Trophoblast cell (in vitro differentiated cells and primary cell): ENCODE results near the gene ASCC1.

Experiments used
- DNase-seq, 2 donors: peaks; one replicate each; pipeline ENCODE4 v3.0.0-alpha.2; 2016
- H2AFZ ChIP-seq: 2 replicates; pipeline ENCODE4 v1.6.1; 2013; ENCODE audit warnings: low read length, moderate library complexity, mild to moderate bottlenecking; ENCODE audit not compliant: insufficient read depth, poor library complexity
- H2AK5ac ChIP-seq: 2 replicates; pipeline ENCODE4 v1.6.1; 2013; ENCODE audit warnings: mild to moderate bottlenecking, low read length
- H2BK120ac ChIP-seq: 2 replicates; pipeline ENCODE4 v1.6.1; 2013; ENCODE audit warnings: low read length, mild to moderate bottlenecking, moderate library complexity; ENCODE audit not compliant: insufficient read depth, poor library complexity
- H2BK12ac ChIP-seq: 2 replicates; pipeline ENCODE4 v1.6.1; 2013; ENCODE audit warnings: mild to moderate bottlenecking, low read length, moderate library complexity
- H2BK5ac ChIP-seq: 2 replicates; pipeline ENCODE4 v1.6.1; 2013; ENCODE audit warnings: low read length, low read depth, moderate library complexity, mild to moderate bottlenecking; ENCODE audit not compliant: poor library complexity
- H3K14ac ChIP-seq: 2 replicates; pipeline ENCODE4 v1.6.1; 2013; ENCODE audit warnings: mild to moderate bottlenecking, low read length
- H3K18ac ChIP-seq: 2 replicates; pipeline ENCODE4 v1.6.1; 2013; ENCODE audit warnings: mild to moderate bottlenecking, low read length
- H3K23ac ChIP-seq: 2 replicates; pipeline ENCODE4 v1.6.1; 2013; ENCODE audit warnings: low read length
- H3K27ac ChIP-seq: 2 replicates; pipeline ENCODE4 v1.5.1; 2013; ENCODE audit warnings: low read depth, mild to moderate bottlenecking, inconsistent platforms, low read length, moderate library complexity
- H3K27me3 ChIP-seq: 2 replicates; pipeline ENCODE4 v1.6.1; 2013; ENCODE audit warnings: inconsistent platforms, mild to moderate bottlenecking, low read length, moderate library complexity; ENCODE audit not compliant: insufficient read depth
- H3K36me3 ChIP-seq, 2 experiments: 1 replicate in 1 of 2; 2 replicates in 1 of 2; pipeline ENCODE4 v1.6.1; 2013; ENCODE audit warnings: low read length in 2 of 2, mild to moderate bottlenecking in 2 of 2, moderate library complexity in 1 of 2; ENCODE audit not compliant: insufficient read depth in 2 of 2, control insufficient read depth in 1 of 2
- H3K4ac ChIP-seq: 2 replicates; pipeline ENCODE4 v1.6.1; 2013; ENCODE audit warnings: low read depth, mild to moderate bottlenecking, low read length, moderate library complexity
- H3K4me1 ChIP-seq, 2 experiments: 1 replicate in 1 of 2; 2 replicates in 1 of 2; pipeline ENCODE4 v1.6.1; 2013; ENCODE audit warnings: low read length in 2 of 2, mild to moderate bottlenecking in 2 of 2, moderate library complexity in 1 of 2; ENCODE audit not compliant: insufficient read depth in 2 of 2, control insufficient read depth in 1 of 2
- H3K4me2 ChIP-seq: 2 replicates; pipeline ENCODE4 v1.6.1; 2013; ENCODE audit warnings: inconsistent platforms, mild to moderate bottlenecking, low read length, moderate library complexity
- H3K4me3 ChIP-seq: 2 replicates; pipeline ENCODE4 v1.5.1; 2013; ENCODE audit warnings: mild to moderate bottlenecking, low read depth, low read length, inconsistent platforms
- H3K79me1 ChIP-seq: one replicate; pipeline ENCODE4 v1.6.1; 2013; ENCODE audit warnings: low read length
- H3K79me2 ChIP-seq: 2 replicates; pipeline ENCODE4 v1.6.1; 2013; ENCODE audit warnings: low read length, mild to moderate bottlenecking; ENCODE audit not compliant: control insufficient read depth, insufficient read depth, poor library complexity
- H3K9ac ChIP-seq: 2 replicates; pipeline ENCODE4 v1.6.1; 2013; ENCODE audit warnings: mild to moderate bottlenecking, low read length
- H3K9me3 ChIP-seq: 2 replicates; pipeline ENCODE4 v1.6.1; 2013; ENCODE audit warnings: low read depth, mild to moderate bottlenecking, control low read depth, inconsistent platforms, low read length; ENCODE audit not compliant: insufficient read depth
- H4K12ac ChIP-seq: 2 replicates; pipeline ENCODE4 v1.6.1; 2013; ENCODE audit warnings: low read depth, mild to moderate bottlenecking, low read length, moderate library complexity
- H4K8ac ChIP-seq: 2 replicates; pipeline ENCODE4 v1.6.1; 2013; ENCODE audit warnings: low read depth, mild to moderate bottlenecking, low read length, moderate library complexity
- H4K91ac ChIP-seq: one replicate; pipeline ENCODE4 v1.6.1; 2013; ENCODE audit warnings: low read depth, mild to moderate bottlenecking, low read length, moderate library complexity
- WGBS: extraction: QIAGEN DNeasy Blood & Tissue Kit; methylation state at CpG from one replicate; pipeline ENCODE4 v1.1.7; 2013; ENCODE audit warnings: missing lambda C conversion rate; ENCODE audit not compliant: insufficient read length, insufficient coverage; ENCODE audit errors: extremely low coverage; 5-methylcytosine and 5-hydroxymethylcytosine counted together

Gene ASCC1

DNA sequence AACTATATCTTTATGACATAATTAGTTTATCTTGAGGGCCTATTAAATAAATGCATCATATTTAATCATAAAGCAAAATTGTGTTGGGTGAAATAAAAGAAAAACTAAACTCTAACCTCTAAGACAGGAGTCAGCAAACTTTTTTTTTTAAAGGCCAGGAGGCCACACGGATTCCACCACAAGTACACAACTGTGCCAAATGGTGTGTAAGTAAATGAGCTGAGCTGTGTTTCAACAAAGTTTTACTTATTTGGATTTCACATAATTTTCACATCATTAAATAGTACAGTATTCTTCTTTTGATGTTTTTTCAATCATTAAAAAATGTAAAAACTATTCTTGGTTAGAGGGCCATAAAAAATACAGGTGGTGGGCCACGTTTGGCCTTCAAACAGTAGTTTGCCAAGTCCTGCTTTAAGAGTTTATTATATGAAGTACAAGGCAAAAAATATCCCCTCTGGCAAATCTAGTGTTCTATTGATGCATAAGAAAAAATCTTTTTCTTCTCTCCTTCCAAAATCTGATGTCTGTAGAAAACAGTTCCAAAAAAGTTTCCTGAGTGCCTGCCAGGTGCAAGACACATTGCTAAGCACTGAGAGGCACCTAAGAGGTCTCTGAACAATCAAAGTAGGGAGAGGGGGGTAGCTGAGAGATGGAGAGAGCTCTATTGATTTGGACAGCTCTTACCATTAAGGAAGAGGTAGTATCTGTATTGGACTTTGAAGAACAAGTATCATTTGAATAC lies 101.2 kb downstream of the ASCC1 start:
- H3K14ac ChIP-seq, result no peak overlapping the region
- WGBS, result no CpG with 5 or more reads among the region's 2 CpGs
- H3K79me2 ChIP-seq, result no peaks in the 10 kb centered on the region
- H3K4me3 ChIP-seq, result no peak overlapping the region
- H2AK5ac ChIP-seq, result no peak overlapping the region
- no peak overlapping the region for H4K91ac ChIP-seq
- no peak overlapping the region for H3K27ac ChIP-seq
- no peaks in the 10 kb centered on the region for H3K36me3 ChIP-seq
- H2BK5ac ChIP-seq, result no peak overlapping the region
- no peak overlapping the region for H3K9ac ChIP-seq
- no peak overlapping the region for H4K12ac ChIP-seq
- no peak overlapping the region for H2AFZ ChIP-seq
- no peak overlapping the region for H3K4me2 ChIP-seq
- no peak overlapping the region for H2BK12ac ChIP-seq
- no peak overlapping the region for H4K8ac ChIP-seq
- no peak for DNase-seq
- no peaks in the 10 kb centered on the region for H3K9me3 ChIP-seq
- H3K23ac ChIP-seq, result no peak overlapping the region
- no peaks in the 10 kb centered on the region for H3K27me3 ChIP-seq
- no peak overlapping the region for H3K18ac ChIP-seq
- no peaks in the 10 kb centered on the region for H3K79me1 ChIP-seq
- no peak overlapping the region for H2BK120ac ChIP-seq
- no peak overlapping the region for H3K4ac ChIP-seq
- H3K4me1 ChIP-seq, result peaks cover 0 to 2% of the 10 kb centered on the region in 2 experiments

DNA sequence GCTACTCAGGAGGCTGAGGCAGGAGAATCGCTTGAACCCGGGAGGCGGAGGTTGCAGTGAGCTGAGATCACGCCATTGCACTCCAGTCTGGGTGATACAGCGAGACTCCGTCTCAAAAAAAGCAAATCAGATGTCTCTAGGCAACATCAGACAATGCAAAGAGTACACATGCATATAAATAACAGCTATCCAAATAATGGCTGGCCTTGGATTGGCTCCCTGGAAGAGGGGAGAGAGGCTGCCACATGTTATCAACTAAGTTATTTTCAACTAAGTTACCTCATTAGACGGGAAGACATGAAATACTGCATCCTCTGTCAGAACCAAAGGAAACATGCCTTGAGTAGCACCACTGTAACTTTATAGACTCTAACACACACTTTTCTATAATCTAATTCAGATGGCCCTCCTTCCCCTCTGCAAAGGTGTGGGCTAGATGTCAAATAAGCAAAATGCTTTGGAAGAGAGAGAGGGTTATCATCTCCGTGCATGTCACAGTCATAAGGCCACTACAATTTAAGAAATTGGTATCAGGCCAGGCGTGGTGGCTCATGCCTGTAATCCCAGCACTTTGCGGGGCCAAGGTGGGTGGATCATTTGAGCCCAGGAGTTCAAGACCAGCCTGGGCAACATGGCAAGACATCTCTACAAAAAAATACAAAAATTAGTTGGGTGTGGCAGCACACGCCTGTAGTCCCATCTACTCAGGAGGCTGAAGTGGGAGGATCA lies 105.2 kb downstream of the ASCC1 start:
- Histone ChIP-seq H3K79me1 (no peaks in the 10 kb centered on the region), H4K91ac (no peak overlapping the region), H2AK5ac (no peak overlapping the region), H3K9me3 (no peaks in the 10 kb centered on the region), H4K12ac (no peak overlapping the region), H3K4me2 (no peak overlapping the region), H2AFZ (no peak overlapping the region), H3K9ac (no peak overlapping the region), H3K4ac (no peak overlapping the region), H3K4me3 (no peak overlapping the region), H2BK120ac (peak overlapping the region; percentile 37), H3K27ac (no peak overlapping the region), H3K27me3 (no peaks in the 10 kb centered on the region), H3K79me2 (no peaks in the 10 kb centered on the region), H3K18ac (no peak overlapping the region), H2BK12ac (no peak overlapping the region), H3K23ac (no peak overlapping the region), H3K14ac (no peak overlapping the region), H2BK5ac (no peak overlapping the region), H4K8ac (no peak overlapping the region), H3K36me3 (peaks cover 0 to under 1% of the 10 kb centered on the region in 2 experiments), H3K4me1 (peaks cover 4 to 5% of the 10 kb centered on the region in 2 experiments)
- WGBS, result no CpG with 5 or more reads among the region's 11 CpGs
- no peak for DNase-seq

DNA sequence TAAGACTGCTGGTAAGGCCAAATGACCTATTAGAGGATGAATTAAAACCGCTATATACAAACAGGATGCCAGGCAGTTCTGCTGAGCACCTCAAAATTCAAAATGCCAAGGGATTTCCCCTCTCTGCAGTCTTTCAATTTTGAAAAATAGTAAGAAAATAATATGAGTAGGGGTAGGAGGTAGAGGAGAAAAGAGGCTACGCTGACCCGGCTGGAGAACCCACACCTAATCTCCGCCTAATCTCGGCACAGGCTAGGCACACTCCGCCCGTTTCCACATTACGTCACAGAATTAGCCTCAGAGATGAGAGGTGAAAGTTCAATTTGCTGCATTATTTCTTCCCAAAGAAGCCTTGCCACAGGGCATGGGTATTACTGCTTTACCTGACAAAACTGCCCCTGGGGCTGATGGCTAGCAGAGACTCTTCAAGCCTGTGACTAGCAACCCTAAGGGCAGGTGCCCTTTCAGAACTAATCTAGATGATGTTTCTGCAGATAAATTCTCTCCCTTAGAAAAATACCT lies 106.4 kb downstream of the ASCC1 start:
- H3K9me3 ChIP-seq, result peaks cover 2% of the 10 kb centered on the region
- H3K36me3 ChIP-seq, result peaks cover 0 to 2% of the 10 kb centered on the region in 2 experiments
- H3K18ac ChIP-seq, result no peak overlapping the region
- H3K14ac ChIP-seq, result no peak overlapping the region
- H4K12ac ChIP-seq, result no peak overlapping the region
- no peak overlapping the region for H3K9ac ChIP-seq
- no peaks in the 10 kb centered on the region for H3K79me2 ChIP-seq
- no CpG with 5 or more reads among the region's 8 CpGs for WGBS
- no peak overlapping the region for H3K4me3 ChIP-seq
- H2BK5ac ChIP-seq, result no peak overlapping the region
- no peak overlapping the region for H2AK5ac ChIP-seq
- H3K23ac ChIP-seq, result no peak overlapping the region
- peaks cover 4 to 5% of the 10 kb centered on the region in 2 experiments for H3K4me1 ChIP-seq
- H3K4ac ChIP-seq, result no peak overlapping the region
- no peaks in the 10 kb centered on the region for H3K27me3 ChIP-seq
- H3K27ac ChIP-seq, result no peak overlapping the region
- H3K4me2 ChIP-seq, result no peak overlapping the region
- DNase-seq, result peak; percentile 78 to 86
- no peak overlapping the region for H4K8ac ChIP-seq
- no peak overlapping the region for H2BK120ac ChIP-seq
- no peaks in the 10 kb centered on the region for H3K79me1 ChIP-seq
- no peak overlapping the region for H2AFZ ChIP-seq
- H2BK12ac ChIP-seq, result no peak overlapping the region
- H4K91ac ChIP-seq, result no peak overlapping the region

DNA sequence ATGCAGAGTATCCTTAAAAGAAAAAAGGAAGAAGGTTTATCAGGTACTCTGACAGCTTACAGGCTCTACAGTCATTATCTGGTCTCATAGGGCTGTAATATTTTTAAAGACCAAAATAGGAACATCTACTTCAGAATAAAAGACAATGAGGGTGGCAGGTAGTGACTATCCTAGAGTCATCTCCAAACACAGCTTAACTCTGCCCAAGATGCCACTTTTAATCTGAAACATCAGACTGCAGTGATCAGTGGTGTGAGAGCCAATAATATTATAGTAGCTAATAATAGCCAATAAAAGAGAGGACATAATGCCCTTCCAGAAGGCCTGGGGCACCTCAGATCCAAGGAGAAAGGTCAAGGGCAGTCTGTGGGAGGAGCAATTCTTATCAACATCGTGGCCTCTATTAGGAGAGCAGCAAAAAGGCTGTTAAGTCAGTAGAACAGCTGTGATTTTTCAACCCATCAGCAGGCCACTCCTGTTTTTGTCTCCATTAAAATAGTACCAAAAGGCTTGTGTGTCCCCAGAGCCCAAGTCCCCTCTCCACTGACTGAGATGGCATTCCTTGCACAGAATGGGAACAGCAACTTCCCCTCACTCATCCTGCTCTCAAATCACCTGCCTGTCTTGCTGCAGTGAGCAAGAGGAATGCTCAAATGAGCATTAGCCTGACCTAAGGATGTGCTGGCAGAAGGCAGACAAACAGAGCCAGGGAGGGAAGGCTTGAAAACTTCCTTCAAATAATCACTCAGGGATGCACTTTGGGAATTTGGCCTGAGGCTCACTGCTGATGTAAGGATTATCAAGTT lies 107.0 kb downstream of the ASCC1 start:
- peak; percentile 83 to 91 for DNase-seq
- no peak overlapping the region for H2AFZ ChIP-seq

More for the DNA sequence above, 107.0 kb downstream of the ASCC1 start:
- H3K4me2 ChIP-seq, result no peak overlapping the region
- H3K4me3 ChIP-seq, result no peak overlapping the region
- no peak overlapping the region for H3K23ac ChIP-seq
- no peak overlapping the region for H2BK5ac ChIP-seq
- H4K8ac ChIP-seq, result no peak overlapping the region
- no peak overlapping the region for H2AK5ac ChIP-seq
- peaks cover 0 to 2% of the 10 kb centered on the region in 2 experiments for H3K36me3 ChIP-seq
- no peak overlapping the region for H3K9ac ChIP-seq
- no peak overlapping the region for H4K12ac ChIP-seq
- no peak overlapping the region for H4K91ac ChIP-seq
- H3K79me1 ChIP-seq, result no peaks in the 10 kb centered on the region
- no peak overlapping the region for H2BK120ac ChIP-seq
- H2BK12ac ChIP-seq, result no peak overlapping the region
- no peaks in the 10 kb centered on the region for H3K79me2 ChIP-seq
- no CpG with 5 or more reads among the region's 1 CpG for WGBS
- H3K27me3 ChIP-seq, result no peaks in the 10 kb centered on the region
- H3K4ac ChIP-seq, result no peak overlapping the region
- peaks cover 2% of the 10 kb centered on the region for H3K9me3 ChIP-seq
- no peak overlapping the region for H3K14ac ChIP-seq
- peak overlapping the region; percentile 14 for H3K27ac ChIP-seq
- H3K18ac ChIP-seq, result no peak overlapping the region
- H3K4me1 ChIP-seq, result peaks cover 4 to 5% of the 10 kb centered on the region in 2 experiments
